Stimulated activated CD8-positive, alpha-beta memory T cell treated with anti-CD3 and anti-CD28 coated beads, Interleukin-15, amount 100 ng/mL, for 4 hours (primary cell): ENCODE measurements around the gene HOXB1.

Experiments used
- DNase-seq, 2 donors: peaks; one replicate each; pipeline ENCODE4 v3.0.0-alpha.2; 2020; ENCODE audit warnings: low read depth in 2 of 2

Gene HOXB1

DNA sequence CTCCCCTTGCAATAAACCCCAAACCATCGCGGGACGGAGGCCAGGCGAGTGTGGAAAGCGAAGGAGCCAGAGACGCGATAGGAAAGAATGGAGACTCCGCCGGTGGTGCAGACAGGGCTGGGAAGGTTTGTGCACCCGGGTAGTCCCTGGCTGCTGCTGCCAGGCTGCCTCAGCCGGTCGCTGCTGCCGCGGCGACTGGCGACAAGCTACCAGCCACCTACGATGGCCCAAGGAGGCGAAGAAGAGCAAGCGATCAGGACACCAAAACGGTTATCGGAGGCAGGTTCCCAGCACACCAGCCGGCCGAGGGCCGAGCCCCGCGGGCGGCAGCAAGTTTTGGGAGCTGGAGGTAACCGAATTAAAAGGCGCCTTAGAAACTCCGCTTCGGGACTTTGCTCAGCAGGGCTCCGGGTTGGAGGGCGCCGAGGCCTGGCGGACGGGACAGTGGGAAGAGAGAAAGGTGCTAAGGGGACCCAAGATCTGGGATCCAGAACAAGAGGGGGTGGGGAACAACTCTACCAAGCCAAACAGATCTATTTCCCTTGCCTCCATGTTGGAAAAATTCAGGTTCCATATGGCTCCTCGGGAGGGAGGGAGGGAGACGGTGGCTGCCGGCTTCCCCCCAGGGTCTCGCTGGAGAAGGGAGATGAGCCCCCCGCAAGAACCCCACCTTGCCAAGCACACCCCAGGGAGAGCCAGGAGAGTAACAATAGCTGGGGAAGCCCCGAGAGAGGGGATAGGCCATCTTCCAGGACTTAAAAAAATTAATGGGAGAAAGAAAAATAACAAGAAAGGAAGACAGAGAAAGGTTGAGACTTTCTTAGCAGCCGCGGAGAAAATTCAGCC is 23.8 kb upstream of the HOXB1 start:
- no peak for DNase-seq

DNA sequence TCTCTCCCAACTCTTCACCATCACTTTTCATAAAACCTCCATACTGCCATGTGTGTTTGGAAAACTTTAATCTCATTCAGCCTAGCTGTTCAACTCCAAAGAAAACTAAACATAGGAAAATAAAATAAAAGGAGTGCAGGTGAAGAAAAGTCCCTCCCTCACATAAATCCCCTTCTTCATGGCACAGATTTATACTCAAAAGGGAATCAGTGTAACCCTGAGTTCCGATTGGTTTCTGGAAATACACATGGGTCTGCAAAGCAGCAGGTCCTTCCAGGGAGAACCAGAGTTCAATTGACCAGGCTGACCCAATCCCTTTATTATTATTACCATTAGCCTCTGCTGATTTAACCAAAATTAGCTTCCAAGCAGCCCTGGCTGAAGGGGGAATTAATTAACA is 23.0 kb upstream of the HOXB1 start:
- no peak for DNase-seq

DNA sequence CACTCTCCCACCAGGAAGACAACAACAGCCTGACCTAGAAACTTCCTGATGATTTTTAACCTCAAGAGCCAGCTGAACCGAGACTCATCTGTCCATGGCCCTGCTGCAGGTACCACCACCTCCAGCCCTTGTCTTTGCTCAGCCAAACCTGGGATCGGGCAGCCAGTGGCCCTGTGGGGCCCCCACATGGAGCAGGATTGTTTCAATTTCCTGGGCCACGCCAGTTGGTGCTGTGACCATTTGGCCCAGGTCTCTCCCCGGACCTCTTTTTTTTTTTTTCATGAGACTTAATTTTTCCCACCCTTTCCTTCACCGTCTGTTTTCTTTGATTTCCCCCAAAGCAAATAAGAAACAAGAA is 22.4 kb upstream of the HOXB1 start:
- no peak for DNase-seq

DNA sequence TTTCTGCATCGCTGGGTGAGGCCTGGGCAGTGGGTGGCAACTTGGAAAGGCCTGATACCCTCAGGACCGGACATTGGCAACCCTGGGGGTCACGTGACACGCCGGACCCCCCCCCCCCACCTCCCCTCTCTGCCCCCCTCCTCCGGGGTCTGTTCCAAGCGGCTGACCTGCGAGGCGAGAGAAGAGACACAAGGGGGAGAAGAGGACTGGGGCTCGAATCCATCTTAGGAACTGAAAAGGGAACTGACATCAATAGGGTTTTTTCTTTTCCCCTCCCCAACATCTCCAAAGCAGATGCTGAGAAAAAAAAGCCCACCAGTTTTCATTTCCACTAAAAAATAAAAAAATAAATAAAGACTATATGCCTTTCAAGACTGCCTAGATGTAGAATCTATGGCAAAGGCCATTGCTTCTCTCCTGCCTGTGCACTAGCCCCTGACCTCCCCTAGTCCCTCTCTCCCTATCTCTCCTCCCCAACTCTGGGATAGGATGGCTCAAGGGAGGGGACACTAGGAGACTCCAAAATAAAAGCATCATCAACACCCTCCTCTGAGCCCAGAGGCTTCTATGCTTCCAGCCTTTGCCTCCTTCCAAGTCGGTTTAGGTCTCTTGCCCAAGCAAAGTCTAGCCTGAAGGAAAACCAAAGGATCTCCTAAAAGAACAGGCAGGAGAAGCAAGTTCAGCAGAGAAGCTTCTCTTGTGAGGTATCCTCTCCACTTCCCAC is 21.8 kb upstream of the HOXB1 start:
- no peak for DNase-seq

DNA sequence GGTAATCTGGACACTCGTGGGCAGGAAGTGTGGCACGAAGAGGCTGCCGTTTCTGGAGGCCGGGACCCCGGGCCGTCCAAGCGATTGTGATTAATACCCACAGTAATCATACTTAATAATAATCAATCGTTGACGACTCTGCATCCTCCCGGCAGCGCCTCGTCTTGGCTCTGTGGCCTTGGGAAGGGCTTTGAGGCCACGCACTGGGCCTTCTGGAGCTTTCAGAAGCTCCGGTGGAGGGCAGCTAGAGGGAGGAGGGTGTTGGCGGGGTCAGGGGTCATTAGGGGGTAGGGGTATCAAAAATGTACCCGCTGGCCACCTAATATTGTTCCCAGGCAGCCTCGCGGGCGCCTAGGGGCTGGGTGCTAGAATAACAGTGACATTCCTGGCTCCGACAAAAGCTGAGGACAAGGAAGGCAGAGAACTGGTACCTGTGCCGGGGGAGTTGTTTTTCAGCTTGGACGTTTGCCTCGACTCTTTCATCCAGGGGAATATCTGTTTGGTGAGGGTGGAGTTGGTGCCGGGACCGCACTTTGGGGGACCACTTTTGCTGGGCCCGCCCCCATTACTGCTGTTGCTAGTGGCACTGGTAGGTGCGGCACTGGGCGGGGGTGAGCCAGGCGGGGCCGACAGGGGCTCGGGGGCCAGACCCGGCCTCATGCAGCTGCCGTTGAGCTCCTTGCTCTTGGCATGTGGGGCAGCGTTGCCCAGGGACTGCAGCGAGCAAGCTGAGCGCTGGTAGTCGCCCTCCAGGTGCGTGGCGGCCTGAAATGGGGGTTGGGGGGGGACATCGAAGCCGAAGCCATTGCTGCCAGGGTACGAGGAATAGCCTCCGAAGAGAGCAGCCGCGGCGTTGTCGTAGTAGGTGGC is 21.0 kb upstream of the HOXB1 start:
- no peak for DNase-seq

DNA sequence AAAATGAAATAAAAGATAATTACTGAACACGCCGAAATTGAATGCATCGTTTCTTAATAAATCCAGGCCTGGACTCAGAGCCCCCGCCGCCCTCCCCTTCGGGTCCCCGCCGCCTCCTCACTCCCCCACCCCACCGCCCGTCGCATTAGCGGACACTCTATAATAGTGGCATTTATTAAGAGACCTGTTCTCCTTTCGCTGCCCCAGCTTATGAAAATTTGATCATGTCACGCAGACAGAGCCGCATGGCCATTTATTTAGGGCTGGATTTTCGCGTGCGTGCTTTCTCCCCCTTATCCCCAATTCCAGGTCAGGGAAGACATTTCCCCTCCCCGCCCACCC is 20.4 kb upstream of the HOXB1 start:
- DNase-seq = no peak

DNA sequence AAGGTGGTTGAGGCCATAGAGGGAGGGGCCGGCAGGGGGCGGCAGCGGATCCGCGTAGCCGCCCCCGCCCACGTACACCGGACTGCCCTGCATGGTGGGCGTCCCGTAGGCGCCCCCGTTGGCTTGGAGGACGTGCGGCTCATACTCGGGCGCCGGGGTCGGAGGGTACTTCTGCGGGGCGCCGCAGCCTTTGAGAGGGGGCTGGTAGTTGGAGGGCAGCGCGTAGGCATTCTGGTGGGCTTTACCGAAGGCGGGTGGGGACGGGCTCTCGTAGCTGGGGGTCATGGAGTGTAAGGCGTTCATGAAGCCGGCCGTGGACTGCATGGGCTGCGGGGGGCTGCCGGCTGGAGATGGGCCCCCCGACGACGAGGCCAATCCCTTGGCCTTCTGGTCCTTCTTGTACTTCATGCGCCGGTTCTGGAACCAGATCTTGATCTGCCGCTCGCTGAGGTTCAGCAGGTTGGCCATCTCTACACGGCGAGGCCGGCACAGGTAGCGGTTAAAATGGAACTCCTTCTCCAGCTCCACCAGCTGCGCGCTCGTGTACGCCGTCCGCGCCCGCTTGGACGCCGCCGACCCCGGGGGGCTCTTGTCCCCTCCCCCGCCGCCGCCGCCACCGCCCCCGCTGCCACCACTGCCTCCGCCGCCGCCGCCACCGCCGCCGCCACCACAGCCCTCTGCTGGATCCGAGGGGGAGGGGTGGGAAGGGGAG is 19.8 kb upstream of the HOXB1 start:
- DNase-seq = no peak

DNA sequence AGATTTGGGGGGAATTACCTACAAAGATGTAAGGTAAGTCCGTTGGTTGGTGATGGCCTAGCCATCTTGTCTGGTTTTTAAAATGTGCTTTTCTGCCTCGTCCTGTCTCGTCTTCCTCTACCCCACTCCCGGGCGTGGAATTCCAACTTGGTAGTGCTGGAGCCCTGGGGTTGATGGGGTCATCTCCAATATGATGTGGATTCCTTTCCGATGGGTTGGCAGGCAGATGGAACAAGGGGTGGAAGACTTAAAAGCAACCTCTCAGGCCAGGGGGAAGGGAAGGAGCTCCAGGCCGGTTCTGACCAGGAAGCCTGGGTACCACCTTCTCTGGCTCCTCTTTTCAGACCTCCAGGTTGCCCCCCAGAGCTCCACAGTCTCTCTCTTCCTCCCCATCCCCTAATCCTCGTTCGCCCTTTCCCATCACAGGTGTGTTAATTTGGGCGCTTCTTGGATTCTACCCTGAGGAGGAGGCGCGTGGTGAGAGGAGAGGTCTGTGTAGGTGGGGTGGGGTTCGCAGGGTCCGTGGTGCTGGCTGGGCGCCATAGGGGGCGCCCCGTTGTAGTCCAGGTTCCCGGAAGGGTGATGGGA is 19.2 kb upstream of the HOXB1 start:
- no peak for DNase-seq

DNA sequence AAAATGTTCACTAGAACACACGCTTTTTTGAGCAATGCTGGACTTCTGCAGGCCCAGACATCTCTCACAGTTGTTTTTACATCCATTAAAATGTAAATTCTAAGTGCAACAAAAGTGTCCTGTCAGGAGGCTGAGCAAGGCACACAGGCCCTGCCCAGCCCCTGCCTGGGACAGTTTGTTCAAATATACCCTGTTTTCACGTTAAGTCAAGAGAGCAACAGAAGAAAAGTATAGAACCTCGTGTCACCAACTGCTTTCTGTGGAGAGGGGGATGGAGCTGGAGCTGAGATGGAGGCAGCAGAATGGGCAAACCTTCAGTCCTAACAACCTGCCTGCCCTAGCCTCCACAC is 18.4 kb upstream of the HOXB1 start:
- DNase-seq = no peak

DNA sequence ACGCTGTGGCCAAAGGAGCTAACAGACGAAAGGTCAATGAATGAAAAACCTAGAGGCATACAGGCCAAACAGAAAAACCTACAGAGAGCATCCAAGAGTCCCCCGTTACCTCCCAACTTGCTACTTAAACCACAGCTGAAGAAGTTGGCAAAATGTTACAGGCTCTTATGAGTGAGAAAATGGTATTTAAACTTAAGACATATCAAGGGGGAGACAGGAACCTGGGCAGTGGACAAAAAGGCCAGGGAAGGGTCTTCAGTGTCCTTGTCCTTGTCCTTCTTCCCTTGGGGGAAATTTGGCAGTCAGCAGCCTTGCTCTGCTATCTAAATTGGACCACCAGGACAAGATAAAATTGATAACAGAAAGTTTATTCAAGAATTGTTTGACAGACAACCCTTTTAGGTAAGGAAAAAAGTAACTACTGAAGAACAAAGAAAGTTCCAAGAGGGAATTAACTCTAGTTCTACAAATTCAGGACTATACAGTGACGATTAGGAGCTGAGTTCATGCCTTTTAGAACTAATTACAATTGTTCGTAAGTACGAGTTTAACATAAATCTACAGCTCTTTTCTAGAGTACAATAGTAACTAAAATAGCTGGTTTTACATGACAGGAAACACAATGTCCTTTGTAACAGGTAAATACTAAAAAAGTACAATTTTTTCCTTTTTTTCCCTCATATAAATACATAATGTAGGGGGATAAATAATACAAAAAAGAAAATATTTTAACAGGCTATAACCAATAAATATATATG is 17.9 kb upstream of the HOXB1 start:
- no peak for DNase-seq

DNA sequence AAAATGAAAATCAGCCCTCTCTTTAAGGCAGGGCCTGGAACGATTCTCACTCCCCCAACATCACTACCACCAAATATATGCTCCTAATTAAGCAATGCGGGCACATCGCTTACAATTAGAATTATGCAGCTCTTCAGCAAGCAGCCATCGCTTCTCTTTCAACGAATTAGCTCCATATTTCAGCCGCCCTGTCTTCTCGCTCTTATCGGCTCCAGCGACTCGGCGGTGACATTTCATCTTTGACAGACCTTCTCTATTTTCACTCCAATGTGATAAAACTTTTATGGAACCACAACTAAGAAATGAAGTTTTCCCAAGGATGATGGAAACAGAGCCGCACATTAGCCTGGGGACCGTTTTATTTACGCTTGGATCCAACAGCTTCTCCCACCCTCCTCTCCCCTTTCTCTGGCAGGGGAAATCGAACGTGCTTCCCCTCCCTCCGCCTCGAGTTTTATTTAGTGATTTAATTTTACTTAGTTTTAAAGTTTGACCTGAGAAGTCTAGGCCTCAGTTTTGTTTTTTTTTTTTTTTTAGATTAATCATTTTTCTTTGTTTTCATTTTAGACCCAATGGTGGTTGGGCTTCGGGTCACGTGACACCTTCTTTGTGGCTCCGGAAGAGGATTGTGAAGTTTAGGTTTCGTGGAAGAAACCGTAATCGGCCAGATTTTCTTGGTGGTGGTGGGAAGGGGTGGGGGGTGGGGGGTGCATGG is 17.2 kb upstream of the HOXB1 start:
- no peak for DNase-seq

DNA sequence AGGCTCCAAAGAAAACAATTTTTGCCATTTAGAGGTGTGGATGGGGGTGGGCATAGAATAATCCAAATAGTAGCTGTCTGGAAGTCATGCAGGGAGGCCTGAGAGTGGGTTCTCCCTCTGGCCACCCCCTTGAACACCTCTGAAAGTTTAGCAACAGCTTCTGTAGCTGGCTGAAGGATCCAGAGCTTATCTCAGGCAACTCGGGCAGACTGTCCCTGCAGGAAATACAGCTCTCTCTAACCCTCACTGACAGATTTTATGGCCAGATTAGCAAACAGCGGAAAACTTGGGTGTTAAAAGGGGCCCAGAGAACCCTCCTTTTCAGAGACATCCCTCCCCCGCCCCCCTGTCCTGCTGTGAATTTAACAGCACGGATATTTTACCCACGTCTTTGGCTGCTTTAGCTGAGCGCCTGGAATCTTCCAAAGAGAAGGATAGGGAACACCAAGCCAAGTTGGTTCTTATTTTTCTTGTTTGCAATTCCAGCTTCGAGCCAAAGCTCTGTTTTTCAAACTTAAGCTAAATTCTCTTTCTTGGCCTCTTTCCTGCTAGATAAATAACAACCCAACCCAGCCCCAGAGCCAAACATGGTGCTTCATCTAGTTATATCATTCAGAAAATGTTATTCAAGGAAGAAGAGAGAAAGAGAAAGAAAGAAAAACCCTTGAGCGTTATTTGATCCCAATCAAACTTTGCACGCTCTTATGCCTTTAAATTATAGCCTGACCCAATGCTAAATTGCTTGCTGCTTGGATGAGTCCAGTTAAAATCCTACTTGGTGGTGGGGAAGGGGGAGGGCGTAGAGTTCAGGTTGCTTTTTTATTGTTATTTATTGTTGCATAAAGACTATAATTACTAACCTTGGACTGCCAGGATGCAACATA is 16.4 kb upstream of the HOXB1 start:
- DNase-seq = no peak

DNA sequence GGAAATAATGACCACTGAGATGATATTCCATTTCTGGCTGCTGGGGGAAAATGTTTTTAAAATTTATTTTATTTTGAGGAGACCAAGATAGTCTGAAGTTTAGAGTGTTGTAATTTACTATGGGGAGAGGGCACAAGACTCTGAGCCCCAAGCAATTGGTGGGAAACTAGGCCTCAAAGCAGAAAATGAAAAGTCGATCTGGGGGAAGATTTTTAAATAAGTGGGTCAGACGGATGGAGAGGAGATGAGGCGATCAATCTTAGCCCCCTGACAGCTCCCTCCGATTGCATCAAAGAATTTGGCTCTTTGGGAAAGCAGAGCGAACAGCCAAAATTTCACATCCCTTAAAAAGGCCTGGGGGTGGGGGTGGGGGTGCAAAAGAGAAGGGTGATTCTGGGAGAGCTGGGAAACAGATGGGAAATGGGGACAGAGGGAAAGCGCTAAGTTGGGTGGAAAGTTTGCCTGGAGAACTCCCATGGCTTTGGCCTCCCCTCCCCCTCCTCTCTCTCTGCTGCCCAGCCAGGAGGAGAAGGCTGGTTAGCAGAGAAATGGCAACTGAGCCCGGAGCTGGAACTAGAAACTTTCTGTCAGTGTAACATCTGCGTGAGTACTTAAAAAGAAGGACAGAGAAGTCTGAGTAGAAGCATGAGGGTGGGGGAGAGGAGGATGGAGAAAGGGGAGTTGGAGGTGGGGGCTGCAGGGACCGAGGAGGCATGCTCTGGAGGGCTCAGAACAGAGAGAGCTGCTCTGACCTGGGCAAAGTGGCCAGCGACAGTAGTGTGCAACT is 15.5 kb upstream of the HOXB1 start:
- no peak for DNase-seq

DNA sequence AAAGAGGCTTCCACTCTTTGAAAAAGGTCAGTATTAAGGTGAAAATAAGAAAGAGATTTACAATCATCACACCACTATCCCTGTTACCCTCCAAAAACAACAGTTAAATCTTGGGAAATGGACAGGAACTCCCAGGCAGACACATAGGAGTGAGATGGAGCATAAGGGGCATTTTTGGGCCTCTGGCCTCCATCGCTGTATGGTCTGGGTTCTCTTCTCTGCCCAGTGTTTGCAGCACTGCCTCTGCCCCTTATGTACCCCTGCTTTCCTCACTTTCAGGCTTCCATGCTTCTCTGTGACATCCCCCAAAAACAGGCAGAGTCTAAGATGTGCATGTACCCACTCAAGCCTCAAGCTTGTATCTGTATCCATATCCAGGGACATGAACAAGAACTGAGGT is 14.7 kb upstream of the HOXB1 start:
- no peak for DNase-seq

DNA sequence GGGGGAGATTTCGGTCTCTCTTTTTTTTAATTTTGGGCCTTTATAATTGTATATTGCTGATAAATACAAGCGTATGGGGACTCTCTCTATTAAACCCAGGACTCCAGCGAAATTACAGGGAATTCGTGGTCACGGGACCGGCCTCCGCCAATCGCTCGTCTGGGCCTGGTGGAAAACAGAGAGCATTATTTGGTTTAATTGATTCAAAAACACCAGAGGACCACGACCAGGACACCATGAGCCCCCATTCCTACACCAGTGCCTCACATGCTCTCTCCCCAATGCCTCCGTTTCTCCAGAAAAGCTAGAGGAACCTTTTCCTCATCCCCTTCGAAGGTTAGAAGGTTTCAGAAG is 14.2 kb upstream of the HOXB1 start, which contains the start of gene HOXB2:
Gene HOXB2 (minus strand): TSS at position 88 of the 354 bp plus-strand sequence. CDS start 198 bp downstream, outside the sequence.
- DNase-seq = no peak

DNA sequence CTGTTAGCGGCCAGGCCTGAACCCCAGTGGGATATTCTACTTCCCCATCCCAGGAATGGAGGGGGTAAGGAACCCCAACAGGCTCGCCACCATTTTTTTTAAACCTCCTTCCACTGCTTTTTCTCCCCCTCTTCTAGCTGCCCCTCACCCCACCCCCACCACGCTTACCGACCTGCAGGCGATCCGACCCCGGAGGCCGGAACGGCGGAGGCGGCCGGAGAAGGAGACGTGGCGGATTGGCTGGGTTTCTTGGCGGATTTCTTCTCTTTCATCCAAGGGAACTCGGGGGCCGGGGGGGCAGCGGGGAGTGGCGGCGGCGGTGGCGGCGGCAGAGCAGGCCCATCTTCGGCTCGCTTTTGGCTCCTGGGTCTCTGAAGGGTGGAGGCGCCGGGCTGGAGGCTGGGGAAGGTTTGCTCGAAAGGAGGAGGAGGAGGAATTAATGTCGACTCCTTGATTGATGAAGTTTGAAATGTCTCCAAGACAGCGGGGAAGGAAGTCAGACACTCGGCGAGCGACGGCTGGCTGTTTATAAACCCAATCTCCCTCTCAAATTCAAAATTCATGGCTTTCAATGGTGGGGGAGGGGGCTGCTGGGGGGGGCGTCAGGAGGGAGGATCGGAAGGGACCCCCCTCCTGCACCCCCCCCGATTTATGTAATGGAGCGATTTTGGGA is 13.7 kb upstream of the HOXB1 start:
- no peak for DNase-seq

DNA sequence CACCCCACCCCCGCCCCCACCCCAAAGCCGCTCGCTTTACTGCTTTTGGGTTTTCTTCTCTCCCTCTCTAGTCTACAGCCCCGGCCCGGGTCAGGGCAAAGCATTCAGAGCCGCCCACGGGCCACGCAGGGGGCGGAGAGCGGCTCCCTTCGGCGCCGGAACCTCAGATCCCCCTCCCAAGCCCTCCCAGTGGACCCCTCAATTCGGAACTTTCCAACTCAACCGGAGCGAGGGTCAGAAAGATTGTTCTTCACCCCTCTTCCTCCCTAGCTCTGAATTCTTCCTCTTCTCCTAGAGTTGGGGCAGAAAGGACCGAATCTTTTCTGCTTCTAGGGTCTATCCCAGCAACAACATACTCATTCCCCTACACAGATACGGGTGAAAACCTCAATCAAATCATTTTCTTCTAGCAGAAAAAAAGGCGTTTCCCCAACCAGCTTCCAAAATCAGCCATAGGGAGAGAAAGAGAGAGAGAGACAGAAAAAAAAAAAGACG is 13.1 kb upstream of the HOXB1 start:
- no peak for DNase-seq
